ENCODE measurements around the gene SPEF1. TPM values are rescaled to one million over a fixed set of nuclear protein-coding genes. Genes with fewer than 3 reads are reported as not detected.

Gene SPEF1
- total RNA-seq, 2 experiments from 2014 or later, result 0.14 TPM; not detected in 1

DNA sequence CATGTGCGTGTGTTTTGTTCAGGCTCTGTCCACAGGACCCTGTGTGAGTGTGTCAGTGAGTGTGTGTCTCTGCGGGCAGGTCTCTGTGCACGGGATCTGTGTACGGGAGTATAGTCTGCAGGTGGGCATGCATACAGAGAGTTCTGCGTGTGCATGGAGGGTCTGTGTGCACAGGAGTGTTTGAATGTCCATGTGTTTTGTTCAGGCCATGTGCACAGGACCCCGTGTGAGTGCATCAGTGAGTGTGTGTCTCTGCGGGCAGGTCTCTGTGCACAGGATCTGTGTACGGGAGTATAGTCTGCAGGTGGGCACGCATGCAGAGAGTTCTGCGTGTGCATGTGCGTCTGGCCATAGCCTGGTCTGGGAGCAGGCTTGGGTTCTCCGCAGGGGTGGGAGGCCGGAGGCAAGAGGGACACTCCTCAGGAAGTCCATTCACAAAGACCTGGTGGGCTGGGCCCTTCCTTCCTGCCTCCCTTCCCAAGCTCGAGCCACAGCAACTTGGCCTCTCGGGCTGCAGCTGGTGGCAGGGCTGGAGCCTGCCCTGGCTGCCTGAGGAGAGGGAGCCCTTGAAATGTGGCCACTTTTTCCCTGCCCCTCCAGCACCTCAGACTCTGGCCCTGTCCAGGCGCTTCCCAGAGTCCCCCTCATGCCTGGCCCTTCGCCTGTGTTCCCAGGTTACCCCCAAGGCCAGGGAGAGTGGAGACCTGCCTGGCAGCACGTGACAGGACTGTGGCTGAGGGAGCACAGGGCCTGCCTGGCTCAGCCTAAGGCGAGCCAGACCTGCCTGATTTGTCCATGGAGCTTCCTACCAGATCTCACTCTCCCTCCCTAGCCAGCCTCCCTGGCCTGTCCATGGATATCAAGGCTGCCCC, 42.0 kb downstream of the SPEF1 start:
- no peak overlapping the region for H3K4me3 Mint-ChIP-seq
- intact Hi-C loops (cut with DNase I, micrococcal nuclease), result no loop called here
- ATAC-seq, result no peak
- CTCF ChIA-PET, result no interaction called here
- POLR2A ChIA-PET, result no interaction called here
- no peaks in the 10 kb centered on the region for H3K9me3 Mint-ChIP-seq (ENCODE audit: low read depth)
- DNase-seq, result no peak
- H3K27ac Mint-ChIP-seq, result no peak overlapping the region
- H3K4me1 Mint-ChIP-seq, result no peaks in the 10 kb centered on the region
- H3K27me3 Mint-ChIP-seq, result peaks cover 3% of the 10 kb centered on the region
- H3K36me3 Mint-ChIP-seq (ENCODE audit: low read depth), result no peaks in the 10 kb centered on the region

DNA sequence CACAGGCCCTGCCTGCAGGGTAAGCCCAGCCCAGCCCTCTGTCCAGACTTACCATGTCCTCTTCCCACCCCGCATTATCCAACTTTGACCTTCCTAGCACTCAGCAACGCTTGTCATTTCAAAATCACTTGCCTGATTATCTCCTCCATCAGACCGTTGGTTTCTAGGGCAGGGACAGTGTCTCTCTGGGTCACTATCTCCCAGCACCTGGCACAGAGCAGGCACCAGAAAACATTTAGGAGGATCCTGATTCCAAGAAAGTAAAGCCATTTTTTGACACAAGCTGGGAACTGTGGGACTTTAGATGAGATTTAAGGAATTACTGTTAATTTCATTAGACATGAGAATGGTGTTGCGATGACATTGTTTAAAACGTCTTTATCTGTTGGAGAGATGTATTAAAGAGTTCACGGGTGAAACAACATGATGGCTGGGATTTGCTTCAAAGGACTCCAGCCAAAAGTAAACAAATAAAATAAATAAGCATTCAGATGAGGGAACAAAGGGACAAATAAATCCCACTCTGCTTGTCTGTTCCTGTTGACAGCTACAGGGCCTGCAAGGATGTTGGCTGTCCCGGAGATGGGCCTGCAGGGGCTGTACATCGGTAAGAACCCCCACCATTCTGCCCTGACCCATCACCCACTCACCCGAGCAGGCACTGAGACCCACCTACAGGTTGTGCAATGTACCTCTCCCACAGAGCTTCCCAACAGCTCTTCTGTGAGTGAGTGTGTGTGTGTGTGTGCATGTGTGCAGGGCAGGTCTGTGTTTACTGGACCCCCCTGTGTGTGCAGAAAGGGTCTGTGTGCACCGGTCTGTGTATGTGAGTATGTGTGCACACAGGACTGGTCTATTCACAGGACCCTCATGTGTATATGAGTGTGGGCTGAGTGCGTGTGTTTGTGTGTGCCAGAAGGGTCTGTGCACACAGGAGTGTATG, 42.9 kb downstream of the SPEF1 start:
- Mint-ChIP-seq H3K9me3 (ENCODE audit: low read depth) (no peaks in the 10 kb centered on the region), H3K4me1 (no peaks in the 10 kb centered on the region), H3K27me3 (peaks cover 3% of the 10 kb centered on the region), H3K27ac (no peak overlapping the region), H3K4me3 (no peak overlapping the region), H3K36me3 (ENCODE audit: low read depth) (no peaks in the 10 kb centered on the region)
- ATAC-seq, result no peak
- ChIA-PET CTCF (no interaction called here), POLR2A (no interaction called here)
- intact Hi-C loops (cut with DNase I, micrococcal nuclease), result no loop called here
- no peak for DNase-seq

DNA sequence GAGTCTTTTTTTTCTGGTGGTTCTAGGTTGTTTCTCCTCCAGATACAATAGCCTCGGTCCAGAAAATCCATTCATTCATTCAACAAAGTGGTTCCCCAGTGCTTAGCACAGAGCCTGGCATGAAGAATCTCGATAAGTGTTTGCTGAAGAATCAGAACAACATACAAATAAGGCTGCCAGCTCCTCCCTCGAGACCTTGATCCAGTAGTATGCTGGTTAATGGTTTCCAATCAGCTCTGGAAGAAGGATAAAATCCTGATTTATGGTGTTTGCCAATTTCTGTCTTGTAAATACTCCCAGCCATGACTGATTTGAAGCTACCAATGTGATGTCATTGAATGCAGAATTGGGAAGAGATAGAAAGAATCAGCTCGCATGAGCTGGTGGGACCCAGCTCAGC, 45.5 kb downstream of the SPEF1 start:
- DNase-seq (no peak), ATAC-seq (no peak)
- Mint-ChIP-seq H3K27ac (no peak overlapping the region), H3K4me3 (no peak overlapping the region), H3K9me3 (ENCODE audit: low read depth) (no peaks in the 10 kb centered on the region), H3K4me1 (no peaks in the 10 kb centered on the region), H3K36me3 (ENCODE audit: low read depth) (no peaks in the 10 kb centered on the region), H3K27me3 (peaks cover 18% of the 10 kb centered on the region)
- intact Hi-C loops (cut with DNase I, micrococcal nuclease), result no loop called here
- ChIA-PET CTCF (interaction anchor here (0.6 to 1.3 kb wide), 3 partner anchors 25 to 561 kb away, joined by 3 read pairs; no protein-coding TSS in a partner anchor), POLR2A (interaction anchor here (0.6 kb wide), 1 partner anchor 101 kb away, joined by 3 read pairs; no protein-coding TSS in a partner anchor)

DNA sequence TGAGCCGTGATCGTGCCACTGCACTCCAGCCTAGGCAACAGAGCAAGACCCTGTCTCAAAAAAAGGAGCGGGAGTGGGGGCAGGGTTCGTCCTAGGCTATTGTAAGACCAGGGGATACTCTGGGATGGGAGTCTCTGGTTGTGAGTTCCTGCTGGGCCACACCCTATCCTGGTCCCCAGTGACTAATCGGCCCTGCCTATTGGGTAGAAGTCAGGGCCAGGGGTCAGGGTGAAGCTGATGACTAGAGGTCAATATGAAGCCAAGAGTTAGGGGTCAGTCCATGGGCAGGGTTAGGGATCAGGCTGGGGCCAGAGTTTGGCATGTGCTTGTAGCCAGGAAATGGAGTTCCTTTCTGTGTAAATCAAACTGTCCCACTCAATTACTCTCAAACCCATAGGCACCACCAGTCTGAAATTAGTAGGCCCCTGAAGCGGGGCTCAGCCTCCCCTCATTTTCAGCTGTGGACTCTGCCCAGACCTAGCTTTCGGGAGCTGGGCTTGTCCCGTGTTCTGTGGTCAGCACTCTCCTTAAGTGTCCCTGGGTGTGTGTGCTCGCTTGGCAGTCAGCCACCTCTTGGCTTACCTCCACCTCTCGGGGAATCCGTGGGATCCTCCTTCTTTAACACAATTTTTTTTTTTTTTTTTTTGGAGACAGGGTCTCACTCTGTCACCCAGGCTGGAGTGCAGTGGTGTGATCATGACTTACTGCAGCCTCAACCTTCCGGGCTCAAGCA, 47.0 kb downstream of the SPEF1 start:
- CTCF ChIA-PET, result no interaction called here
- Mint-ChIP-seq H3K36me3 (ENCODE audit: low read depth) (no peaks in the 10 kb centered on the region), H3K27me3 (peaks cover 24% of the 10 kb centered on the region), H3K4me1 (no peaks in the 10 kb centered on the region), H3K9me3 (ENCODE audit: low read depth) (no peaks in the 10 kb centered on the region), H3K27ac (no peak overlapping the region), H3K4me3 (no peak overlapping the region)
- ATAC-seq, result no peak
- intact Hi-C loops (cut with DNase I, micrococcal nuclease), result no loop called here
- DNase-seq, result no peak
- POLR2A ChIA-PET, result no interaction called here

DNA sequence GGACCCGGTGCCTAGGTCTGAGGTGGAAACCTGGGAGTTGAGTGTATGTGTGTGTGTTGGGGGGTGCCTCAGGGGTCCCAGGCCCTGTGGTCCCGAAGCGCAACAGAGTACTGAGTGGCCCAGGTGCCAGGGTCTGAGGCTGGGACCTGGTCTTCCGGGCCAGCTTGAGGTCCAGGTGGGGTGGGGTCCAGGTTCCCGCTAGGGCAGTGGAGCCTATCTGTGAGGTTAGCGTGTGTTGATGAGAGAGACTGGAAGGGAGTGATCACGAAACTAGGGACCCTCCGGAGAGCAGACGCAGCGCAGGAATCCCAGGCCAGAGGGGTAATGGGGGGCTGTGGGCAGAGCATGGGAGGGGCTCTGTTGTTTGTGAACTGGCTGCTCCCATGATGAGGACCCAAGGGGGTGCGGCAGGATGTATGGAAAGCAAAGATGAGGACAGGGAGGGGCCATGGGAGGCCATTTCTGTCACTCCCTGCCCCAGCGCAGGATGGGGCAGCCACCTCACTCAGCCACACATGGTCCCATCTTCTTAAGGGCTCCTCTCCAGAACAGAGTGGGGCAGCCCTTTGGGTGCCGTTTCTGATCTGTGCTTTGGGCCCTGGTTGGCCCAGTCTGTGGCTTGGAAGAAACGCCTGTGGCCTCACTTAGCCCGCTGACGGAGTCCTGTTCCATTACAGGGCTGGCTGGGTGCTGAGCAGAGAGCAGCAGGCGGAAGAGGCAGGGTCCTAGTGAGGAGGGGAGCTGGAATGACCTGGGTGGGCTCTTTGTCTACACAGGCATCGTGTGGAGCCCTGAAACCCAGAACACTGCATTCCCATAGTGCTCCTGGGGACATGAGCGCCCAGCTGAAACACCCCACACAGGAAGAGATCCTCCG, 47.9 kb downstream of the SPEF1 start:
- Mint-ChIP-seq H3K27me3 (peaks cover 26% of the 10 kb centered on the region), H3K9me3 (ENCODE audit: low read depth) (no peaks in the 10 kb centered on the region), H3K36me3 (ENCODE audit: low read depth) (no peaks in the 10 kb centered on the region), H3K4me3 (no peak overlapping the region), H3K4me1 (no peaks in the 10 kb centered on the region), H3K27ac (no peak overlapping the region)
- DNase-seq (no peak), ATAC-seq (no peak)
- POLR2A ChIA-PET, result no interaction called here
- intact Hi-C loops (cut with DNase I, micrococcal nuclease), result no loop called here
- CTCF ChIA-PET, result no interaction called here

DNA sequence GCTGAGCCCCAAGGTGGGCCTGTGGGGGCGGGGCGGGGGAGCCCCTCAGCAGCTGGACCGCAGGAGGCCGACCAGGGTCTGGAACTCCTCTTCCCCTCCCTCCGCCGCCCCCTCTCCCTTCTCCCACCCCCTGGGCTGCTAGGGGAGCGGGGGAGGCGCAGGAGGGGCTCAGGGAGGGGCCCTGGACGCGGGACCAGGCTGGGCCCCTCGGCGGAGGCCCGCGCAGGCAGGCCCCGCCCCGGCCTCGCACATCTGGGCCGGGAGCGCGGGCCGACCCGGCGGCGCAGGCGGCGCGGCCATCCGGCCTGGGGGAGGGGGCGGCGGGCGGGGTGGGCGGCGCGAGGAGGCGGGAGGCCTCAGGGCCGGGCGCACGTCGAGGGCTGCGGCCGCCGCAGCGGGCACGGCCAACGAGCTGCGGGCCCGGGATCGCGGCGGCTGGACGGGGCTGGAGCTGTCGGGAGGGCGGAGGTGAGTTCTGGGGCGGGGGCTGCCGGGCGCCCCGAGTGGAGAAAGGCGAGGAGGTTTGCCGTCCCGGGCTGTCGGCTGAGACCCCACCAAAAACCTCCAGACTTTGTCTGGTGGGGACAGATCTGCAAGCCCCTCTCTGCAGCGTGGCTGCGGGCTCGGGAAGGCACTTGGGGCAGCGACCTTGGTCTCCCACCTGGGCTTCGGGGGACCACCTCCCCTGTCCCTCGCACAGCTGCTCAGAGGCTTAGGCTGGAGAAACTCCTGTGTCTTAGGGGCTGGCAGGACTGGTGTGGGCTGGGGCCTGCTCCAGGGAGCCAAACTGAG, 48.7 kb downstream of the SPEF1 start, which contains the start of gene HSPA12B:
Gene HSPA12B (plus strand): TSS at position 359 of the 792 bp plus-strand sequence. CDS start 5,990 bp downstream, outside the sequence.
- Mint-ChIP-seq H3K4me1 (no peaks in the 10 kb centered on the region), H3K27ac (no peak within 1 kb of the TSS), H3K9me3 (ENCODE audit: low read depth) (no peaks in the 10 kb centered on the region), H3K27me3 (peaks cover 33% of the 10 kb centered on the region), H3K36me3 (ENCODE audit: low read depth) (no peaks in the 10 kb centered on the region), H3K4me3 (no peak within 1 kb of the TSS)
- intact Hi-C loops (cut with DNase I, micrococcal nuclease), result no loop called here
- ChIA-PET CTCF (no interaction called here), POLR2A (no interaction called here)
- ATAC-seq (no peak), DNase-seq (no peak)

DNA sequence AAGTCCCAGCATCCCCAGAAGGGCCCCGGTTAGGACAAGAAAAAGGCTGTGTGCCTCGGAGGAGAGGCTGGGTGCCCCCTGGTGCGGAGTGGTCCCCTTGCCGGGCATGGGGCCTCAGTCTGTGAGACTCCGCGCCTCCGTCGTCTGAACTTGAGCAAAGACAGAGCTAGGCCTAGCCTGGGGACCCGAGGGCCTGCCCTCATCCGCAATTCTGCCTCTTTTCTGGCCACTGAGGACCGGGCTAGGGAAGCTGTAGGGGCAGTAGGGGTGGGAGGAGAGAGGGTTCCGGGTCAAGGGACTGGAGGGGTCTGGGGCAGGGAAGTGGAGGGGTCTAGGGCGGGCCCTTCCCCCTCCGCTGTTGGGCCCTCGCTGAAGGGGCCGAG, 49.3 kb downstream of the SPEF1 start:
- POLR2A ChIA-PET, result no interaction called here
- H3K27ac Mint-ChIP-seq, result no peak overlapping the region
- CTCF ChIA-PET, result no interaction called here
- DNase-seq (no peak), ATAC-seq (no peak)
- H3K36me3 Mint-ChIP-seq (ENCODE audit: low read depth), result no peaks in the 10 kb centered on the region
- H3K27me3 Mint-ChIP-seq, result peaks cover 38% of the 10 kb centered on the region
- intact Hi-C loops (cut with DNase I, micrococcal nuclease), result no loop called here
- H3K4me1 Mint-ChIP-seq, result no peaks in the 10 kb centered on the region
- no peak overlapping the region for H3K4me3 Mint-ChIP-seq
- no peaks in the 10 kb centered on the region for H3K9me3 Mint-ChIP-seq (ENCODE audit: low read depth)

DNA sequence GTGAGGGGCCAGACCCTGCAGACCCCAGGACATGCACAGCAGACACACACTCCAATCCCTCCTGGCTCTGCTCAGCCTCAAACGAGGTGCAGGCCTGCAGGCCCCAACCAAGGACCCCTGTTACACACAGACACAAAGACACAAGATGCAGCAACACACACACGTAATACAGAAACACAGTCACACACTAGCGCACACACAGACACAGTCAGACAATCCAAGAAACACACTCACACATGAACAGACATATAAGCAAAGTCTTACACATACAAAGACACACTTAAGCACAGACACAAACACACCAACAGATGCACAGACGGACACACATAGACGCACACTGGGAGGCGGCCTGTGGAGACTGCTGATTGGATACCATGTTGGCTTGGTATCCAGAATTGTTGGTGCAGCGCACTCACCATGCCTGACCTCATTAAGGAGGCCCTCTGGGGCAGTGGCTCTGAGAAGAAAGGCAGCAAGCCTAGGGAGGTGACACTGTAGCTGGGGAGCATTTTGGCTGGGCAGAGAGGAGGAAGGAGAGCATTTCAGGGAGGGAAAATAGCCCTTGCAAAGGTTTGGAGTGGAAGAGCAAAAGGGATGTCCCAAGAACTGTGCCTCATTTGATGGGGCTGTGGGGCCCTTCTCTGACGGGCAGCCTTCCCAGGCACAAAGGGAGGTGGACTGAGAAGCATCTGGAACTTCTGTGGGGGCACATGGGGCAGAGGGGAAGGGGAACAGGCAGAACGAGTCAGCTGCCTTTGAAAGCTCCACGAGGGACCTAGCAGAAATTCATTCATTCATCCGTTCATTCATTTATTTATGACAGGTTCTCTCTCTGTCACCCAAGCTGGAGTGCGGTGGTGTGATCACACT, 50.2 kb downstream of the SPEF1 start:
- DNase-seq (no peak), ATAC-seq (no peak)
- Mint-ChIP-seq H3K4me3 (no peak overlapping the region), H3K27me3 (peaks cover 40% of the 10 kb centered on the region), H3K4me1 (no peaks in the 10 kb centered on the region), H3K27ac (no peak overlapping the region), H3K36me3 (ENCODE audit: low read depth) (no peaks in the 10 kb centered on the region), H3K9me3 (ENCODE audit: low read depth) (no peaks in the 10 kb centered on the region)
- intact Hi-C loops (cut with DNase I, micrococcal nuclease), result no loop called here
- CTCF ChIA-PET, result interaction anchor here (0.6 kb wide), 1 partner anchor 20 kb away, joined by 4 read pairs; no protein-coding TSS in a partner anchor
- POLR2A ChIA-PET, result no interaction called here

DNA sequence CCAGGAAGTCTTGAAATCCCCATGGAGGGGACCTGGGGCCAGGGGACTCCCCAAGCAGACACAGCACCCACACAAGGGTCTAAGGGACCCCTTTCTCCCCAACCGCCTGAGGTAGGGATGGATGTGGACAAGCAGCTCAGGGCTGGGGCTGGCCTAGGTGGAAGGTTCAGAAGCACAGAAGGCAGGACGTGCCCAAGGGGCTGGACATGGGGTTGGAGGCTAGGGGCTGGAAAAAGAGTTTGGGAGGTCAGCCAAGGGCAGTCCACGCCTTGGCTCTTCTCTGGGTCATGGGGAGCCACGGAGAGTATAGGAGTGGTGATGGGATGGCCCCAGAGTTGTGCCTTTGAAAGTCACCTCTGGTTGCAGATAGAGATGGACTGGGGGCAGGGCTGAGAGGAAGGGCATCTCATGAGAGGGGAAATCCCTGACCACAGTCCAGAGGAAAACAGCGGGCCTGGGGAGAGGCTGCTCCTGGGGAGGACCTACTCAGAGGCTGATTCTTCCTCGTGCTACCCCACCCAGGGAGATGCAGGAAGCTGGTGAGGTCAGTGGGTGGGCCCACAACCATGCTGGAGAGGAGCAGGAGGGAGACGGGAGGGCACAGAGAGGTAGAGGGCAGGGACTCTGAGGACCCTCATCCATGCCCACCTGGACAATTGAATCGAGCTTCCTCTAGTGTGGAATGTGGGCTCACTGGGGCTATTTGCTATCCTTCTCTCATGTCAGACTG, 51.3 kb downstream of the SPEF1 start:
- Mint-ChIP-seq H3K27me3 (peaks cover 40% of the 10 kb centered on the region), H3K4me3 (no peak overlapping the region), H3K4me1 (no peaks in the 10 kb centered on the region), H3K27ac (no peak overlapping the region), H3K9me3 (ENCODE audit: low read depth) (no peaks in the 10 kb centered on the region), H3K36me3 (ENCODE audit: low read depth) (no peaks in the 10 kb centered on the region)
- ChIA-PET POLR2A (no interaction called here), CTCF (interaction anchor here (0.6 kb wide), 1 partner anchor 19 kb away, joined by 4 read pairs; no protein-coding TSS in a partner anchor)
- ATAC-seq, result no peak
- no peak for DNase-seq
- intact Hi-C loops (cut with DNase I, micrococcal nuclease), result no loop called here

Data from activated CD4-positive, alpha-beta T cell treated with anti-CD3 and anti-CD28 coated beads for 36 hours (primary cell).